DND-41 (cell line): ENCODE measurements around the gene SLC25A44.

Experiments
- ATAC-seq: fragments of 200-7000 bp; cut with Tn5 transposase; 3 replicates; pipeline ENCODE4 v1.9.1; 2021; ENCODE audit warnings: low read depth; ENCODE audit not compliant: insufficient read depth
- DNase-seq: peaks from one replicate; pipeline ENCODE4 v3.0.0-alpha.2; 2020
- H2AFZ ChIP-seq: 2 replicates; pipeline ENCODE4 v1.6.0; 2012; ENCODE audit warnings: low read depth, low read length
- H3K27ac ChIP-seq: 2 replicates; pipeline ENCODE4 v1.5.1; 2012; ENCODE audit warnings: low read length, inconsistent platforms
- H3K27me3 ChIP-seq: fragments of 200-600 bp; sonication (generic); 2 replicates; pipeline ENCODE4 v1.6.0; 2012; ENCODE audit warnings: low read length, mild to moderate bottlenecking, inconsistent platforms; ENCODE audit not compliant: insufficient read depth, poor library complexity
- H3K36me3 ChIP-seq: 2 replicates; pipeline ENCODE4 v1.5.1; 2012; ENCODE audit warnings: low read length, inconsistent platforms; ENCODE audit not compliant: insufficient read depth
- H3K4me1 ChIP-seq: 2 replicates; pipeline ENCODE4 v1.5.1; 2012; ENCODE audit warnings: mild to moderate bottlenecking, low read length; ENCODE audit not compliant: insufficient read depth
- H3K4me2 ChIP-seq: 2 replicates; pipeline ENCODE4 v1.6.0; 2012; ENCODE audit warnings: mild to moderate bottlenecking, moderate library complexity, low read length, inconsistent platforms; ENCODE audit not compliant: insufficient read depth
- H3K4me3 ChIP-seq, 2 experiments: fragments of 200-600 bp in 1 of 2; shearing (Covaris generic) in 1 of 2; 2 replicates each; pipeline ENCODE4 v1.5.1; 2012 to 2016; ENCODE audit warnings: inconsistent platforms in 2 of 2, low read length in 2 of 2, mild to moderate bottlenecking in 2 of 2, low read depth in 1 of 2, moderate library complexity in 1 of 2
- H3K79me2 ChIP-seq: 2 replicates; pipeline ENCODE4 v1.6.0; 2012; ENCODE audit warnings: low read length, inconsistent platforms; ENCODE audit not compliant: insufficient read depth
- H3K9ac ChIP-seq: 2 replicates; pipeline ENCODE4 v1.6.0; 2012; ENCODE audit warnings: low read depth, mild to moderate bottlenecking, inconsistent platforms, low read length, moderate library complexity
- H3K9me3 ChIP-seq: 2 replicates; pipeline ENCODE4 v1.5.1; 2012; ENCODE audit warnings: low read length, moderate library complexity, mild to moderate bottlenecking, inconsistent platforms; ENCODE audit not compliant: insufficient read depth, severe bottlenecking
- H4K20me1 ChIP-seq: 2 replicates; pipeline ENCODE4 v1.6.0; 2012; ENCODE audit warnings: low read length; ENCODE audit not compliant: insufficient read depth
- EZH2 ChIP-seq: IDR thresholded peaks from 3 replicates; pipeline ENCODE4 v1.6.1; 2012; ENCODE audit warnings: borderline replicate concordance, low read depth, mild to moderate bottlenecking, moderate library complexity, low read length, inconsistent platforms; ENCODE audit not compliant: severe bottlenecking
- TF ChIP-seq, protein P1 (sequence below): IDR thresholded peaks from 2 replicates; pipeline ENCODE4 v1.5.1; 2012; ENCODE audit warnings: borderline replicate concordance, low read length, moderate library complexity, mild to moderate bottlenecking; ENCODE audit not compliant: poor library complexity, severe bottlenecking; ENCODE audit errors: extremely low read depth

The SLC25A44 gene

DNA sequence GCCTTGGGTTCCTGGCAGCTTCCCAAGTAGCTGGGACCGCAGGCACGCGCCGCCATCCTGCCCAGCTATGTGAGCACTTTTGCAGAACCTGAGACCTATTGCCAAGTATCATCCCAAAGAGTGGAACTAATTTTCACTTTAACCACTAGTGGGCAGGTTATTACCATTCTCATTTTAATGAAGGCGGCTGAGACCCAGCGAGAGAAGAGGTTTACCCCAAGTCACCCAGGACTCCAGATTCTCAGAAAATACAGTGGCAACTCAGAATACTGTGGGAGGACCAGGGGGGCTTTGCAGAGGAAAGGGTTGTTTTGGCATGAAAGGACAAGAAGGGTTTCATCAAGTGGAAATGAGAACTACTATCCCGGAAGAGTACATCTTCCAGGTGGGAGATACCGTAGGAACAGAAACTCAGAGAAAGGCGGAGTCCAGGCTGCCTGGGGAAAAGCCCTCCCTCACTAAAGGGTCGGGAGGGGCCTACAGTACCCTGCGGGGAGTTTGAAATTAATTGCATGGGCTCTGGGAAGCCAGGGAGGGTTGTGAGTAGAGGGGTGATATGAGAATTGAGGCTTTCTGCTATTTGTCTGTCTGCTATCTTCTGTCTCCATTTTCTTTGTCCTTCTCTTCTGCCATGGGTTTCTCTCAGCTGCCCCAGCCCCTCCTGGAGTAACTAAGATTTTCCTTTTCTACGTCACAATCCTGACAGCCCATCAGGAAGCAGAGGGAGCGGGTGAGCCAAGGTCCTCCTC lies 47.7 kb upstream of the SLC25A44 start:
- H2AFZ ChIP-seq = no peak overlapping the region
- no peak overlapping the region for H3K27ac ChIP-seq

DNA sequence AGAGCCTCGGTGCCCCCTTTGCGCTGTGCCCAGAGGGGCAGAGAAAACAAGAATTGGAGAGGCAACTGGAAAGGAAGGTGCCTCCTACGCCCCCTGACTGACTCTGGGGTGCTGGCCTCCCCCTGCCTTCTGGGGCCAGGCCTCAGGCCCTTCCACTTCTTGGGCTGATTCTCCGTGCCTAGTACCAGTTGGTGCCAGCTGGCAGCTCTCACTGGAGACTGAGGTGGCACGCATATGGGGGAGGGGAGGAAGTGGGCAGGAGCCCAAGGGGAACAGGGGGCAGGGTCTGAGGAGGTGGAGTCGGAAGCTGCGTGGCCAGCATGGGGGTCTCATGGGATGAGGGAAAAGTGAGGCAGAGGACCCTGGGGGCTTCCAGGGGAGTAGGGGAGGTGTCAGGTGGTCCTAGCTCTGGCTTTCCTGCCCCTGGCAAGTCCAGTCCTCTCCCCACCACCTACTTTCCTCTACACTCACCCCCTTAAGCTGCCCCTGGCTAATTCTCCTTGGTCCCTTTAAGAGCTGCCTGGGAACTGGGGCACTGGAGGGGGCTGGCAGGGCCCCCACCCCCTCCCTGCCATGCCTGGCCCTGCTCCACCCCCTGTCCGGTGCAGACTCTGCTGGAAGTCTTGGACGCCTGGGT lies 47.0 kb upstream of the SLC25A44 start:
- Histone ChIP-seq H3K4me1 (no peaks in the 10 kb centered on the region), H3K79me2 (no peaks in the 10 kb centered on the region), H4K20me1 (no peaks in the 10 kb centered on the region), H3K27ac (no peak overlapping the region), H2AFZ (no peak overlapping the region), H3K27me3 (peaks cover 5% of the 10 kb centered on the region), H3K9ac (no peak overlapping the region), H3K4me3 (no peak overlapping the region), H3K9me3 (no peaks in the 10 kb centered on the region), H3K4me2 (no peak overlapping the region), H3K36me3 (no peaks in the 10 kb centered on the region)
- TF ChIP-seq, protein P1, sequence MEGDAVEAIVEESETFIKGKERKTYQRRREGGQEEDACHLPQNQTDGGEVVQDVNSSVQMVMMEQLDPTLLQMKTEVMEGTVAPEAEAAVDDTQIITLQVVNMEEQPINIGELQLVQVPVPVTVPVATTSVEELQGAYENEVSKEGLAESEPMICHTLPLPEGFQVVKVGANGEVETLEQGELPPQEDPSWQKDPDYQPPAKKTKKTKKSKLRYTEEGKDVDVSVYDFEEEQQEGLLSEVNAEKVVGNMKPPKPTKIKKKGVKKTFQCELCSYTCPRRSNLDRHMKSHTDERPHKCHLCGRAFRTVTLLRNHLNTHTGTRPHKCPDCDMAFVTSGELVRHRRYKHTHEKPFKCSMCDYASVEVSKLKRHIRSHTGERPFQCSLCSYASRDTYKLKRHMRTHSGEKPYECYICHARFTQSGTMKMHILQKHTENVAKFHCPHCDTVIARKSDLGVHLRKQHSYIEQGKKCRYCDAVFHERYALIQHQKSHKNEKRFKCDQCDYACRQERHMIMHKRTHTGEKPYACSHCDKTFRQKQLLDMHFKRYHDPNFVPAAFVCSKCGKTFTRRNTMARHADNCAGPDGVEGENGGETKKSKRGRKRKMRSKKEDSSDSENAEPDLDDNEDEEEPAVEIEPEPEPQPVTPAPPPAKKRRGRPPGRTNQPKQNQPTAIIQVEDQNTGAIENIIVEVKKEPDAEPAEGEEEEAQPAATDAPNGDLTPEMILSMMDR = no peak
- no peak for TF ChIP-seq EZH2
- no peak for ATAC-seq
- DNase-seq = no peak

More for the DNA sequence above, 47.7 kb upstream of the SLC25A44 start:
- no peak overlapping the region for H3K4me2 ChIP-seq
- peaks cover 5% of the 10 kb centered on the region for H3K27me3 ChIP-seq
- no peak overlapping the region for H3K9ac ChIP-seq
- DNase-seq (peak; percentile 40), ATAC-seq (peak; percentile 85)
- no peak for TF ChIP-seq EZH2
- TF ChIP-seq, protein P1 = peak; percentile 68
- H3K4me1 ChIP-seq = no peaks in the 10 kb centered on the region
- no peaks in the 10 kb centered on the region for H4K20me1 ChIP-seq
- H3K4me3 ChIP-seq = no peak overlapping the region
- no peaks in the 10 kb centered on the region for H3K79me2 ChIP-seq
- no peaks in the 10 kb centered on the region for H3K9me3 ChIP-seq
- H3K36me3 ChIP-seq = no peaks in the 10 kb centered on the region

DNA sequence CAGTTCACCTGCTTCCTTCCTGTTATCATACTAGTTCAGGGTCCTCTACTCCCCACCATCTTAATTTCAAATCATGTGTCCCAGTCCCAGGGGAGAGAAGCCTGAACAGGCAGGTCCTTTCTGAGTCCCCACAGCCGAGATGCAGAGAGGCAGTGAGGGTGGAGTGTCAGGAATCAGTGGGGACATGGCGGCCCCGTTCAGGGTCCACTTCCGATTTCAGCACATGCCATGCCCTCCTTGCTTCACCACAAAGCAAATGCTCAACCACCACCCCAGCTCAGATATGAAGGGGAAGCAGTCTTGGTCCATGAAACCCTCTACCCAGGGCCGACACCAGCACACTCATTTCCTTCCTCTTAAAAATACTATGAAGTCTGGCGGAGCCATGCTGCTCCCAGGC lies 45.7 kb upstream of the SLC25A44 start:
- Histone ChIP-seq H3K9ac (no peak overlapping the region), H3K4me2 (no peak overlapping the region), H2AFZ (no peak overlapping the region), H4K20me1 (no peaks in the 10 kb centered on the region), H3K27me3 (peaks cover 5% of the 10 kb centered on the region), H3K4me1 (no peaks in the 10 kb centered on the region), H3K9me3 (no peaks in the 10 kb centered on the region), H3K79me2 (no peaks in the 10 kb centered on the region), H3K36me3 (no peaks in the 10 kb centered on the region), H3K4me3 (no peak overlapping the region), H3K27ac (no peak overlapping the region)
- ATAC-seq = no peak
- no peak for DNase-seq
- TF ChIP-seq EZH2 = no peak
- TF ChIP-seq, protein P1 = no peak
